B cell (primary cell): ENCODE results near the gene METTL24. TPM values are rescaled to one million over a fixed set of nuclear protein-coding genes. Genes with fewer than 3 reads are reported as not detected.

ENCODE experiments used
- ATAC-seq: fragments of 200-7000 bp; cut with Tn5 transposase; one replicate; pipeline ENCODE4 v1.10.0; 2021; ENCODE audit warnings: low read depth, mild to moderate bottlenecking, moderate number of reproducible peaks, moderate library complexity
- CTCF ChIA-PET: fragments of 350-600 bp; sonication (Branson Sonifier 250); formaldehyde crosslinking; loops from one replicate; lab custom pipeline; 2021; ENCODE audit warnings: antibody characterized with exemption, inconsistent platforms; lab: Charles Lee
- POLR2A ChIA-PET: fragments of 350-600 bp; sonication (Branson Sonifier 250); formaldehyde crosslinking; loops from one replicate; lab custom pipeline; 2021; ENCODE audit warnings: antibody characterized with exemption; lab: Charles Lee
- DNase-seq: peaks from one replicate; pipeline ENCODE4 v3.0.0; 2013
- H2AFZ ChIP-seq: 2 replicates; pipeline ENCODE4 v1.6.1; 2012; ENCODE audit warnings: mild to moderate bottlenecking, low read depth, low read length; ENCODE audit not compliant: insufficient read depth, poor library complexity, severe bottlenecking
- H3K27ac ChIP-seq, 2 donors: 1 replicate in 1 of 2; 2 replicates in 1 of 2; pipeline ENCODE4 v1.5.1; 2012 to 2013; ENCODE audit warnings: low read length in 2 of 2, mild to moderate bottlenecking in 2 of 2, moderate library complexity in 1 of 2
- H3K27me3 ChIP-seq, 4 experiments: fragments of 200-600 bp in 1 of 4; sonication (generic) in 1 of 4; replicated peaks in 1 of 4; 1 replicate in 2 of 4; 2 replicates in 2 of 4; pipeline versions ENCODE4 v1.6.1 to v1.7.0; 2013 to 2016; ENCODE audit warnings: low read length in 3 of 4, mild to moderate bottlenecking in 2 of 4, mixed read lengths in 1 of 4, moderate library complexity in 1 of 4; ENCODE audit not compliant: insufficient read depth in 4 of 4, control insufficient read depth in 3 of 4; ENCODE audit errors: control extremely low read depth in 1 of 4
- H3K36me3 ChIP-seq, 2 experiments: replicated peaks in 1 of 2; 1 replicate in 1 of 2; 2 replicates in 1 of 2; pipeline versions ENCODE4 v1.6.1 to v1.7.1; 2013; ENCODE audit warnings: low read length in 1 of 2; ENCODE audit not compliant: insufficient read depth in 2 of 2, control insufficient read depth in 1 of 2; ENCODE audit errors: control extremely low read depth in 1 of 2, extremely low read depth in 1 of 2
- H3K4me1 ChIP-seq, 2 donors: fragments of 200-600 bp in 1 of 2; sonication (generic) in 1 of 2; 1 replicate in 1 of 2; 2 replicates in 1 of 2; pipeline versions ENCODE4 v1.5.1 to v1.6.1; 2013 to 2017; ENCODE audit warnings: low read length in 2 of 2; ENCODE audit not compliant: control insufficient read depth in 2 of 2, insufficient read depth in 2 of 2
- H3K4me2 ChIP-seq: replicated peaks from 2 replicates; pipeline ENCODE3; 2012; ENCODE audit warnings: mild to moderate bottlenecking, low read depth, low read length; ENCODE audit not compliant: poor library complexity, severe bottlenecking
- H3K4me3 ChIP-seq, 5 experiments: fragments of 200-600 bp in 1 of 5; sonication (generic) in 1 of 5; 1 replicate in 3 of 5; 2 replicates in 2 of 5; pipeline versions ENCODE4 v1.5.1 to v1.7.0; 2011 to 2016; ENCODE audit warnings: low read length in 4 of 5, mild to moderate bottlenecking in 4 of 5, low read depth in 2 of 5, control low read depth in 1 of 5, moderate library complexity in 1 of 5; ENCODE audit not compliant: insufficient read depth in 1 of 5; ENCODE audit errors: control extremely low read depth in 1 of 5, extremely low read depth in 1 of 5
- H3K79me2 ChIP-seq: fragments of 200-600 bp; sonication (generic); one replicate; pipeline ENCODE4 v1.6.0; 2016; ENCODE audit warnings: low read length; ENCODE audit not compliant: control insufficient read depth, insufficient read depth
- H3K9ac ChIP-seq: fragments of 200-600 bp; sonication (generic); 2 replicates; pipeline ENCODE4 v1.6.1; 2017; ENCODE audit warnings: mild to moderate bottlenecking, low read length, moderate library complexity
- H3K9me3 ChIP-seq, 3 donors: one replicate each; pipeline versions ENCODE4 v1.6.1 to v1.7.1; 2013; ENCODE audit warnings: low read length in 2 of 3; ENCODE audit not compliant: control insufficient read depth in 2 of 3, insufficient read depth in 1 of 3; ENCODE audit errors: control extremely low read depth in 1 of 3
- H4K20me1 ChIP-seq: 2 replicates; pipeline ENCODE4 v1.6.0; 2012; ENCODE audit warnings: mild to moderate bottlenecking, low read length; ENCODE audit not compliant: insufficient read depth, control insufficient read depth, poor library complexity, severe bottlenecking
- H3K27ac Mint-ChIP-seq: one replicate; pipeline ENCODE4 v1.8.0; 2021; ENCODE audit warnings: mixed read lengths
- H3K27me3 Mint-ChIP-seq: one replicate; pipeline ENCODE4 v1.8.0; 2021; ENCODE audit warnings: mixed read lengths
- H3K4me1 Mint-ChIP-seq: one replicate; pipeline ENCODE4 v1.8.0; 2021; ENCODE audit warnings: mixed read lengths
- H3K4me3 Mint-ChIP-seq: one replicate; pipeline ENCODE4 v1.8.0; 2021; ENCODE audit warnings: mixed read lengths
- H3K9me3 Mint-ChIP-seq: one replicate; pipeline ENCODE4 v1.8.0; 2022; ENCODE audit warnings: mixed read lengths; ENCODE audit not compliant: insufficient read depth
- EZH2 ChIP-seq: IDR thresholded peaks from 2 replicates; pipeline ENCODE4 v1.6.1; 2012; ENCODE audit warnings: borderline replicate concordance, low read depth, mild to moderate bottlenecking, moderate library complexity, low read length; ENCODE audit not compliant: insufficient read depth, poor library complexity, severe bottlenecking
- WGBS: methylation state at CpG from one replicate; pipeline ENCODE4 v1.1.5; 2013; ENCODE audit warnings: missing lambda C conversion rate; ENCODE audit not compliant: insufficient coverage; 5-methylcytosine and 5-hydroxymethylcytosine counted together
- intact Hi-C: fragments of 100-400 bp; cut with micrococcal nuclease; formaldehyde crosslinking; loops from one replicate; pipeline ENCODE4 v1.10.0; 2022
- polyA plus RNA-seq: library from polyadenylated mRNA; depleted of rRNA; stranded (reverse); fragments of >200 nt; gene quantifications from 2 replicates; pipeline ENCODE4 v1.2.3, GENCODE V29; 2012
- total RNA-seq, 2 donors: library from RNA; stranded (reverse); fragments of 120-200 nt in 1 of 2; gene quantifications; 1 replicate in 1 of 2; 2 replicates in 1 of 2; pipeline versions ENCODE4 v1.2.3 to v1.2.4, GENCODE V29; 2013 to 2022
- TF ChIP-seq, protein P1 (sequence below): fragments of 200-600 bp; IDR thresholded peaks from one replicate; pipeline ENCODE4 v1.8.0; 2022; ENCODE audit warnings: antibody characterized with exemption, mild to moderate bottlenecking

The METTL24 gene
- total and polyA plus RNA-seq, 2 donors (not counting 1 experiment from before 2014, with no cell fraction given), result not detected

DNA sequence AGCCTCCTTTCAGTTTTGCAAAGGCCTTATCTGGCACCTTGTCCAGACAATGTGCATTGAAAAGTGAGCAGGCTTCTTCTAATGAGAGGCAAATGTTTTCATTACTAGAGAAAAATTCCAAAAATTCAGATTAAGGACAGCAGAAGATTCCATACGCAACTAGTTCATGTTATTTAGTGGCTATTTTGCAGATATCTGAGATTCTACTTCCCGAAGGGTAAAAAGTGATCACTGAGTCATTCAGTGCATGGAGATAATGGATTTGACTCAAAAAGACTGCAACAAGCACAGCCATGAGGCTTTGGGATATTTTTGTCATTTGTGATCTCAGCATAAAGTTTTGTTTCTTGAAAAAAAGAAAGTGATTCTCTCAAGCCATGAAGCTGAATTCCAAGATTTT, 29.9 kb downstream of the METTL24 start:
- ChIA-PET CTCF (no interaction called here), POLR2A (no interaction called here)
- no peak overlapping the region for H2AFZ ChIP-seq
- TF ChIP-seq EZH2, result no peak
- TF ChIP-seq, protein P1, sequence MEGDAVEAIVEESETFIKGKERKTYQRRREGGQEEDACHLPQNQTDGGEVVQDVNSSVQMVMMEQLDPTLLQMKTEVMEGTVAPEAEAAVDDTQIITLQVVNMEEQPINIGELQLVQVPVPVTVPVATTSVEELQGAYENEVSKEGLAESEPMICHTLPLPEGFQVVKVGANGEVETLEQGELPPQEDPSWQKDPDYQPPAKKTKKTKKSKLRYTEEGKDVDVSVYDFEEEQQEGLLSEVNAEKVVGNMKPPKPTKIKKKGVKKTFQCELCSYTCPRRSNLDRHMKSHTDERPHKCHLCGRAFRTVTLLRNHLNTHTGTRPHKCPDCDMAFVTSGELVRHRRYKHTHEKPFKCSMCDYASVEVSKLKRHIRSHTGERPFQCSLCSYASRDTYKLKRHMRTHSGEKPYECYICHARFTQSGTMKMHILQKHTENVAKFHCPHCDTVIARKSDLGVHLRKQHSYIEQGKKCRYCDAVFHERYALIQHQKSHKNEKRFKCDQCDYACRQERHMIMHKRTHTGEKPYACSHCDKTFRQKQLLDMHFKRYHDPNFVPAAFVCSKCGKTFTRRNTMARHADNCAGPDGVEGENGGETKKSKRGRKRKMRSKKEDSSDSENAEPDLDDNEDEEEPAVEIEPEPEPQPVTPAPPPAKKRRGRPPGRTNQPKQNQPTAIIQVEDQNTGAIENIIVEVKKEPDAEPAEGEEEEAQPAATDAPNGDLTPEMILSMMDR, result no peak
- Mint-ChIP-seq H3K27me3 (peaks cover 3% of the 10 kb centered on the region), H3K4me1 (no peaks in the 10 kb centered on the region), H3K9me3 (no peaks in the 10 kb centered on the region), H3K27ac (no peak overlapping the region), H3K4me3 (no peak overlapping the region)
- peaks cover 0 to 5% (median 0%) of the 10 kb centered on the region in 4 experiments for H3K27me3 ChIP-seq
- no peak for DNase-seq
- no peaks in the 10 kb centered on the region for H4K20me1 ChIP-seq
- H3K9ac ChIP-seq, result no peak overlapping the region
- H3K4me3 ChIP-seq, result no peak overlapping the region
- H3K4me2 ChIP-seq, result no peak overlapping the region
- no peaks in the 10 kb centered on the region for H3K9me3 ChIP-seq
- no peaks in the 10 kb centered on the region for H3K79me2 ChIP-seq
- intact Hi-C loops, result no loop called here
- no peaks in the 10 kb centered on the region for H3K4me1 ChIP-seq
- no peak for ATAC-seq
- no peaks in the 10 kb centered on the region for H3K36me3 ChIP-seq
- WGBS, result 100% methylated on average over 2 of the region's 2 CpGs
- H3K27ac ChIP-seq, result no peak overlapping the region

DNA sequence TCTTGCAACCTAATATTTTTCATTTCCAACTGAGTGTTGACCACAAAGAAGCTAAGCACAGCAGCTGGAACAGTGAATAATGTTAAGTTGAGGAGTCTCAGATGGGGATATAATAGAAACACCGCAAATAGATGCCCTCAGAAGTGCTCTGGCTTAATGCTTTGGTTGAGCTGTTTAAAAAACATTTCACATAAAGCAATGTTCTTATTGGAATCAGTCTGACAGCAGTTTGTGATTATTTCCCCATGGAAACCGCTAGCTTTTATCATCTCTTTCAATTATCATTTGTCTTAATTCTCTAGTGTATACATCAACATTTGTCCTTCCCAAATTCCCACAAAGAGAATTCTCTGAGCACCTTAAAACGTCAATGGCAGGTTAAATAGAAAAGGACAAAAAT, 30.8 kb downstream of the METTL24 start:
- 100% methylated on average over 1 of the region's 3 CpGs for WGBS
- no peaks in the 10 kb centered on the region for H3K36me3 ChIP-seq
- H3K4me3 ChIP-seq, result no peak overlapping the region
- TF ChIP-seq EZH2, result no peak
- TF ChIP-seq, protein P1, result no peak
- no peak overlapping the region for H3K9ac ChIP-seq
- no peaks in the 10 kb centered on the region for H3K9me3 Mint-ChIP-seq
- H3K4me2 ChIP-seq, result no peak overlapping the region
- H3K27ac Mint-ChIP-seq, result no peak overlapping the region
- H3K27ac ChIP-seq, result no peak overlapping the region
- H3K27me3 ChIP-seq, result peaks cover 0 to 5% (median 0%) of the 10 kb centered on the region in 4 experiments
- intact Hi-C loops, result no loop called here
- ChIA-PET POLR2A (no interaction called here), CTCF (no interaction called here)
- DNase-seq, result no peak
- H4K20me1 ChIP-seq, result no peaks in the 10 kb centered on the region
- H3K4me1 Mint-ChIP-seq, result peaks cover 4% of the 10 kb centered on the region
- ATAC-seq, result no peak
- no peak overlapping the region for H3K4me3 Mint-ChIP-seq
- H3K4me1 ChIP-seq, result no peaks in the 10 kb centered on the region
- peaks cover 3% of the 10 kb centered on the region for H3K27me3 Mint-ChIP-seq
- no peaks in the 10 kb centered on the region for H3K9me3 ChIP-seq
- no peaks in the 10 kb centered on the region for H3K79me2 ChIP-seq
- no peak overlapping the region for H2AFZ ChIP-seq
